Pancreas (tissue), 10 donors: ENCODE measurements around the gene GABRR3. TPM values are rescaled to one million over a fixed set of nuclear protein-coding genes. Genes with fewer than 3 reads are reported as not detected.
A peak's percentile ranks its signal among the peaks of the same experiment; 100 is the strongest.

Source experiments
- ATAC-seq, 4 donors: fragments of 200-7000 bp; cut with Tn5 transposase; one replicate each; pipeline versions ENCODE4 v1.8.0 to v1.9.1; 2020; ENCODE audit warnings: mild to moderate bottlenecking in 4 of 4, moderate library complexity in 4 of 4
- DNase-seq, 6 donors: peaks; one replicate each; pipeline ENCODE4 v3.0.0-alpha.2; 2020
- FAIRE-seq: peaks from 2 replicates; lab custom pipeline; 2012; peaks lifted over from hg19 to GRCh38; lab: Jason Lieb, UNC
- H3K27ac ChIP-seq, 4 donors: fragments of 200-600 bp; sonication (generic); 1 replicate in 3 of 4; 2 replicates in 1 of 4; pipeline versions ENCODE4 v1.5.0 to v1.8.0; 2020
- H3K27me3 ChIP-seq, 4 donors: fragments of 200-600 bp; one replicate each; pipeline ENCODE4 v1.8.0; 2021
- H3K36me3 ChIP-seq, 3 donors: fragments of 200-600 bp; sonication (generic) in 1 of 3; one replicate each; pipeline versions ENCODE4 v1.5.0 to v1.8.0; 2020 to 2021
- H3K4me1 ChIP-seq, 3 donors: fragments of 200-600 bp; one replicate each; pipeline ENCODE4 v1.8.0; 2021
- H3K4me3 ChIP-seq, 4 donors: fragments of 200-600 bp; sonication (generic) in 2 of 4; one replicate each; pipeline versions ENCODE4 v1.5.0 to v1.8.0; 2020 to 2021
- H3K9me3 ChIP-seq, 4 donors: fragments of 200-600 bp; one replicate each; pipeline ENCODE4 v1.8.0; 2021
- whole genome bisulfite sequencing, 2 donors: extraction: QIAGEN DNeasy Blood & Tissue Kit; methylation state at CpG; one replicate each; pipeline ENCODE4 v1.1.7; 2013; 5-methylcytosine and 5-hydroxymethylcytosine counted together
- intact Hi-C, 3 donors: fragments of 100-400 bp; cut with DNase I; formaldehyde crosslinking; loops; one replicate each; pipeline versions ENCODE4 v1.11.1 to v1.14.2; 2022
- polyA plus RNA-seq, 2 donors: library from polyadenylated mRNA; stranded (reverse); fragments of 200-250 nt; gene quantifications; one replicate each; pipeline ENCODE4 v1.2.3, GENCODE V29; 2013
- total RNA-seq, 6 donors: library from RNA; stranded (reverse); fragmentation: NEBNext Ultra II Directional in 4 of 6; extraction: Animal tissue kit (Norgen Biotek cat#: 25700) in 4 of 6; gene quantifications; one replicate each; pipeline versions ENCODE4 v1.2.1 to v1.2.4, GENCODE V29; 2021 to 2023
- TF ChIP-seq, protein P1 (sequence below), 4 donors: fragments of 200-600 bp; sonication (generic) in 3 of 4; IDR thresholded peaks; one replicate each; pipeline versions ENCODE4 v1.5.0 to v1.8.0; 2021; ENCODE audit warnings: antibody characterized with exemption in 4 of 4
- donor health status: healthy with polysubstance abuse.
- donor health status: DM: no; HTN: no; CAD: no; lungs with moderate emphysema.
- donor health status: DM: no; HTN: no; CAD: no.
- donor health status: control.
- donor health status: control.
- donor health status: Bipolar disorder and iron deficiency.
- donor health status: DM: yes; HTN: yes; CAD: no.
- donor health status: DM: no; HTN: no; CAD: no.
- donor health status: DM: no; HTN: no; CAD: no.
- donor health status: DM: yes; HTN: yes; CAD: no.

Gene GABRR3
- total and polyA plus RNA-seq, 8 donors, result 0.02 TPM; not detected in 7

DNA sequence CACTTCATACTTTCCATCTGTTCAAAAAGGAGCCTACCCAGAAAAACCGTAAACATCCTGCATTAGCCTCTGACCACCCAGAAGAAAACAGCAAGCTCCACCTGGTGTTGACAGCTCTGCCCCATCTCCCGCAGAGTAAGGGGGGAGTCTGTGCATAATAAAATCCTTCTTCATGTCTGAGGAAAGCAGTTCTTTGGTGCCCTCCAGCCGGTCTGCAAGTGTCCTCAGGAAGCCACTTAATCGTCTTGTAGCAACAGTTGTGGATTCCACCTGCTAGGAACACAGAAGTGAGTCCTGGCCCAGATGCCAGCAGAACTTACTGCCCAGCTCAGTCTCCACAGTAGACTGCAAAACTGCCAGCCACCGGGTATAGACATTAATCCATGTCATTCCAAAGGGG is 85.4 kb downstream of the GABRR3 start:
- no peak for DNase-seq
- H3K36me3 ChIP-seq, result peaks cover 0 to 61% (median 37%) of the 10 kb centered on the region in 3 donors

DNA sequence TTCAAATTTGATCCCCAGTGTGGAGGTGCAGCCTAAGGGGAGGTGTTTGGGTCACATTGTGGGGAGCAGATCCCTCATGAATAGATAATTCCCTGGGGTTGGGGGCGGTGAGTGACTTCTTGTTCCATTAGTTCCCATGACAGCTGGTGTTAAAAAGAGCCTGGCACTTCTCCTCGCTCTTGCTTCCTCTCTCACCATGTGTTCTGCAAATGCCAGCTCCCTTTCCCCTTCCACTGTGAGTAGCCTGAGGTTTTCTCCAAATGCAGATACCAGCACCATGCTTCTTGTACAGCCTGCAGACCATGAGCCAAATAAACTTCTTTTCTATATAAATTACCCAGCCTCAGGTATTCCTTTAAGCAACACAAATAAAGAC is 86.0 kb downstream of the GABRR3 start:
- TF ChIP-seq, protein P1, sequence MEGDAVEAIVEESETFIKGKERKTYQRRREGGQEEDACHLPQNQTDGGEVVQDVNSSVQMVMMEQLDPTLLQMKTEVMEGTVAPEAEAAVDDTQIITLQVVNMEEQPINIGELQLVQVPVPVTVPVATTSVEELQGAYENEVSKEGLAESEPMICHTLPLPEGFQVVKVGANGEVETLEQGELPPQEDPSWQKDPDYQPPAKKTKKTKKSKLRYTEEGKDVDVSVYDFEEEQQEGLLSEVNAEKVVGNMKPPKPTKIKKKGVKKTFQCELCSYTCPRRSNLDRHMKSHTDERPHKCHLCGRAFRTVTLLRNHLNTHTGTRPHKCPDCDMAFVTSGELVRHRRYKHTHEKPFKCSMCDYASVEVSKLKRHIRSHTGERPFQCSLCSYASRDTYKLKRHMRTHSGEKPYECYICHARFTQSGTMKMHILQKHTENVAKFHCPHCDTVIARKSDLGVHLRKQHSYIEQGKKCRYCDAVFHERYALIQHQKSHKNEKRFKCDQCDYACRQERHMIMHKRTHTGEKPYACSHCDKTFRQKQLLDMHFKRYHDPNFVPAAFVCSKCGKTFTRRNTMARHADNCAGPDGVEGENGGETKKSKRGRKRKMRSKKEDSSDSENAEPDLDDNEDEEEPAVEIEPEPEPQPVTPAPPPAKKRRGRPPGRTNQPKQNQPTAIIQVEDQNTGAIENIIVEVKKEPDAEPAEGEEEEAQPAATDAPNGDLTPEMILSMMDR (IDR thresholded peaks at IDR 0.05), result no peak
- ATAC-seq (no peak), FAIRE-seq (no peak), DNase-seq (no peak)
- H3K36me3 ChIP-seq, result peaks cover 0 to 61% (median 38%) of the 10 kb centered on the region in 3 donors
- H3K27me3 ChIP-seq, result no peaks in the 10 kb centered on the region
- H3K4me1 ChIP-seq, result no peaks in the 10 kb centered on the region
- H3K9me3 ChIP-seq, result no peaks in the 10 kb centered on the region
- WGBS, 2 donors, result 96 to 98% methylated on average over 2 of the region's 2 CpGs
- intact Hi-C loops, result no loop called here
- H3K4me3 ChIP-seq, result no peak overlapping the region
- no peak overlapping the region for H3K27ac ChIP-seq

More for the DNA sequence above, 85.4 kb downstream of the GABRR3 start:
- Histone ChIP-seq H3K27me3 (no peaks in the 10 kb centered on the region), H3K27ac (no peak overlapping the region), H3K9me3 (no peaks in the 10 kb centered on the region), H3K4me3 (no peak overlapping the region), H3K4me1 (no peaks in the 10 kb centered on the region)
- WGBS, 2 donors, result 85 to 86% methylated on average over 5 of the region's 5 CpGs
- intact Hi-C loops, result no loop called here
- TF ChIP-seq, protein P1 (IDR thresholded peaks at IDR 0.05), result no peak
- no peak for FAIRE-seq
- no peak for ATAC-seq

DNA sequence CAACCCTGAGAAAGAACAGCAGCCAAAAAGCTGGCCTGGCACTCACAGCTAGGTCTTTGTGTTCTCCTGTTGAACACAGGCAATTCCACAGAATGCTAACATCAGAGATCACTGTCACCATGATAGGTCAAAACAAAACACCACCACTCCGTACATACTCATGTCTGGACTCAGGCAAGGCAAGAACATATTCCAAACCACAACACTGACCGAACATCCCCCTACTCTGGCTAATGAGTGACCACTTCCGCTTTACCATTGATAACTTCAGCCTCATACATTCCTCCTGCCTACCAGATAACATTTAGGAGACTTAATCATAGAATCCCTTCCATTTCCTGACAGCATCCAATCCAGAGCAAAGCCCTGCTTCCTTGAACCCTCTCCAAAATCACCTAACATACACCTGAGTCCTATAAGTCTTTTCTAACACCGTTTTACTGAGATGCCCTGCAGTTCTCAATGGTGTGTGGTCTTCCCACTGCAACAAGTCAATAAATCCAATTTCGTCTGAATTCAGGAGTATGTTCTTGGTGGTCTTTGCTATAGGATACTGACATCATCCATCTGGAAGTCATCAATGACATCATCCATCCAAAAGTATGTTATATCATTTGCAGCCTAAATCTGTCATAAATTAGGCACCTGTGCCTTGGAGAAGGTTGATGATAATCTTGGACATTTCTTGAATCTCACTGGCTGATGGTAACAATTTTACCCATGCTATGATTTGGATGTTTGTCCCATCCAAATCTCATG is 86.6 kb downstream of the GABRR3 start:
- 74 to 81% methylated on average over 5 of the region's 5 CpGs for WGBS, 2 donors
- Histone ChIP-seq H3K27ac (no peak overlapping the region), H3K36me3 (peaks cover 0 to 59% (median 35%) of the 10 kb centered on the region in 3 donors), H3K27me3 (no peaks in the 10 kb centered on the region), H3K4me1 (no peaks in the 10 kb centered on the region), H3K9me3 (no peaks in the 10 kb centered on the region), H3K4me3 (no peak overlapping the region)
- TF ChIP-seq, protein P1 (IDR thresholded peaks at IDR 0.05), result no peak
- intact Hi-C loops, result no loop called here
- ATAC-seq (peak in 1 of 4 donors; percentile 35), DNase-seq (no peak), FAIRE-seq (no peak)

DNA sequence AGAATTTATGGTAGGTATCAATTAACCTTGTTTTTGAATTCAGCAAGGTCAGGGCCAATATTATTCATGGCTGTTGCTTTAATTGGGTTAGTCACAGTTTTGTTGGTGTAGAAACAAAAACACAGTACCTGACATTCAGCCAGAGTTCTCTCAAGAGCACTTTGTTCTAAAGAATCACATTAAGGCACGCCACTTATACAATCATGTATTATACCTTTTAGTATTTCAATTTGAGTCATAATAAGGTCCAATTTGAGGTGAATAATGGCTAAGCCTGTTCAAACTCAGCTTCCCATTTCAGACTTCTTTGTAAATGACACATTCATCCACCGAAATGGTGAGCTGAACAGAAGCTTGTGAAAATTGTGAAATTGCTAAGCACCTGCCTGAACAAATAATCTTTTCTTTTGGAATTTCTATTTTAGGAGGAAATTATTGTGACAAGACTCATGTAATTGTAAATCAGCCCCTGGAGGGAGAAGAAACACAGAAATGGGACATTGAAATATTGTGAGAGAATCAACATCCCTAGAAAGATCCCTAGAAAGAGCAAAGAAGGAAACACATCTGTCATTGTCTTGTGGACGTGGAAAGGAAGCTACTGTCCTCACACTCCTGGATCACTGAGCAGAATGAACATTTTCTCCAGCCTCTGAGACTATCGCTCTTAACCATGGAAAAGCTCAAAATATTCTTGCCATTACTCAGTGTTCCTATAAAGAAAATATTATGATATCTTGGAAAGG is 92.1 kb downstream of the GABRR3 start:
- TF ChIP-seq, protein P1 (IDR thresholded peaks at IDR 0.05), result no peak
- no peak for FAIRE-seq
- H3K9me3 ChIP-seq, result no peaks in the 10 kb centered on the region
- peaks cover 0 to 7% (median 5%) of the 10 kb centered on the region in 3 donors for H3K4me1 ChIP-seq
- WGBS, 2 donors, result 80 to 84% methylated on average over 4 of the region's 4 CpGs
- no peak overlapping the region for H3K27ac ChIP-seq
- no peak for DNase-seq
- peaks cover 0 to 28% (median 26%) of the 10 kb centered on the region in 3 donors for H3K36me3 ChIP-seq
- no peak for ATAC-seq
- intact Hi-C loops, result no loop called here
- H3K27me3 ChIP-seq, result no peaks in the 10 kb centered on the region
- H3K4me3 ChIP-seq, result no peak overlapping the region
